ENCODE measurements around the gene GTF2A1. TPM values are rescaled to one million over a fixed set of nuclear protein-coding genes. Genes with fewer than 3 reads are reported as not detected.

The GTF2A1 gene
- total RNA-seq, 1 donor from 2014 or later = 36.4 TPM

GRCh38 chr14:81193924-81194633 lies 26.7 kb downstream of the GTF2A1 start:
- peaks cover 13% of the 10 kb centered on the region for H4K20me1 ChIP-seq (ENCODE audit: insufficient read depth, low read length)
- no peak overlapping the region for H3K9ac ChIP-seq (ENCODE audit: low read length)
- Mint-ChIP-seq H3K27me3 (ENCODE audit: low read depth, unreplicated experiment) (no peaks in the 10 kb centered on the region), H3K4me3 (ENCODE audit: unreplicated experiment) (no peak overlapping the region), H3K36me3 (ENCODE audit: low read depth, unreplicated experiment) (peaks cover 6% of the 10 kb centered on the region), H3K9me3 (ENCODE audit: unreplicated experiment) (no peaks in the 10 kb centered on the region), H3K27ac (ENCODE audit: unreplicated experiment) (no peak overlapping the region), H3K4me1 (ENCODE audit: low read depth, unreplicated experiment) (no peaks in the 10 kb centered on the region)
- H3K27ac ChIP-seq (ENCODE audit: low read depth, low read length) = no peak overlapping the region
- FAIRE-seq (no peak), DNase-seq (ENCODE audit: low read depth) (no peak)
- H3K9me3 ChIP-seq (ENCODE audit: insufficient read depth, low read depth, low read length) = no peaks in the 10 kb centered on the region
- H3K36me3 ChIP-seq (ENCODE audit: insufficient read depth, low read length) = peaks cover 23% of the 10 kb centered on the region
- TF ChIP-seq CTCF (IDR thresholded peaks at IDR 0.05; ENCODE audit: insufficient read depth, low read depth, low read length) (no peak), EZH2 (IDR thresholded peaks at IDR 0.05; ENCODE audit: insufficient read depth, low read length) (no peak)
- H3K4me3 ChIP-seq (ENCODE audit: insufficient read depth, low read depth, low read length) = no peak overlapping the region
- H3K27me3 ChIP-seq (ENCODE audit: insufficient read depth, low read length) = no peaks in the 10 kb centered on the region
- H3K4me1 ChIP-seq (ENCODE audit: insufficient read depth, low read length) = no peaks in the 10 kb centered on the region
- peaks cover 29% of the 10 kb centered on the region for H3K79me2 ChIP-seq (ENCODE audit: insufficient read depth, low read length)
- H2AFZ ChIP-seq (ENCODE audit: low read depth, low read length) = no peak overlapping the region
- H3K4me2 ChIP-seq (ENCODE audit: low read length) = no peak overlapping the region

DNA sequence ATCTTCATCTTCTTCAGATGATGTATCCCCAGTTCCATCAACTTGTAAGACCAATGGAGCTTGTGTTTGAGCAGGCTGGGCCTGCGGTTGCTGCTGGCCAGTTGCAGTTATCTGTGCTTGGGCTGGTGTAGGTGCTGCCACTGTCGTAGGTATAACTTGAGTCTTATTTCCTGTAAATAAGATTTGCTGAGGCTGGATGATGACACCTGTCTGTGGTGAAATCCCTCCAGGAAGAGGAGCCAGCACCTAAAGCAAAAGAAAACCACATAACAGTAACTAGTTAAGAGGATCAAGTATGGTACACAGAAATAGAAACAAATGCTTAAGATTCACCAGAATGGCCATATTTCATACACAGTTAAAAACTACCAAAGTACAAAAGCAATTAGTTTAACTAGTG lies 28.2 kb downstream of the GTF2A1 start:
- no peaks in the 10 kb centered on the region for H3K9me3 Mint-ChIP-seq (ENCODE audit: unreplicated experiment)
- H3K27me3 ChIP-seq (ENCODE audit: insufficient read depth, low read length) = no peaks in the 10 kb centered on the region
- H3K36me3 ChIP-seq (ENCODE audit: insufficient read depth, low read length) = peaks cover 23% of the 10 kb centered on the region
- peaks cover 39% of the 10 kb centered on the region for H3K79me2 ChIP-seq (ENCODE audit: insufficient read depth, low read length)
- H3K4me1 Mint-ChIP-seq (ENCODE audit: low read depth, unreplicated experiment) = no peaks in the 10 kb centered on the region
- no peak overlapping the region for H3K4me3 Mint-ChIP-seq (ENCODE audit: unreplicated experiment)
- H3K27ac ChIP-seq (ENCODE audit: low read depth, low read length) = no peak overlapping the region
- no peaks in the 10 kb centered on the region for H3K4me1 ChIP-seq (ENCODE audit: insufficient read depth, low read length)
- H2AFZ ChIP-seq (ENCODE audit: low read depth, low read length) = no peak overlapping the region
- H3K27me3 Mint-ChIP-seq (ENCODE audit: low read depth, unreplicated experiment) = no peaks in the 10 kb centered on the region
- H3K27ac Mint-ChIP-seq (ENCODE audit: unreplicated experiment) = no peak overlapping the region
- no peaks in the 10 kb centered on the region for H3K9me3 ChIP-seq (ENCODE audit: insufficient read depth, low read depth, low read length)
- TF ChIP-seq CTCF (IDR thresholded peaks at IDR 0.05; ENCODE audit: insufficient read depth, low read depth, low read length) (no peak), EZH2 (IDR thresholded peaks at IDR 0.05; ENCODE audit: insufficient read depth, low read length) (no peak)
- H3K4me3 ChIP-seq (ENCODE audit: insufficient read depth, low read depth, low read length) = no peak overlapping the region
- no peak for DNase-seq (ENCODE audit: low read depth)
- H3K4me2 ChIP-seq (ENCODE audit: low read length) = no peak overlapping the region
- no peak overlapping the region for H3K9ac ChIP-seq (ENCODE audit: low read length)
- H4K20me1 ChIP-seq (ENCODE audit: insufficient read depth, low read length) = peaks cover 22% of the 10 kb centered on the region
- FAIRE-seq = no peak
- H3K36me3 Mint-ChIP-seq (ENCODE audit: low read depth, unreplicated experiment) = peaks cover 6% of the 10 kb centered on the region

DNA sequence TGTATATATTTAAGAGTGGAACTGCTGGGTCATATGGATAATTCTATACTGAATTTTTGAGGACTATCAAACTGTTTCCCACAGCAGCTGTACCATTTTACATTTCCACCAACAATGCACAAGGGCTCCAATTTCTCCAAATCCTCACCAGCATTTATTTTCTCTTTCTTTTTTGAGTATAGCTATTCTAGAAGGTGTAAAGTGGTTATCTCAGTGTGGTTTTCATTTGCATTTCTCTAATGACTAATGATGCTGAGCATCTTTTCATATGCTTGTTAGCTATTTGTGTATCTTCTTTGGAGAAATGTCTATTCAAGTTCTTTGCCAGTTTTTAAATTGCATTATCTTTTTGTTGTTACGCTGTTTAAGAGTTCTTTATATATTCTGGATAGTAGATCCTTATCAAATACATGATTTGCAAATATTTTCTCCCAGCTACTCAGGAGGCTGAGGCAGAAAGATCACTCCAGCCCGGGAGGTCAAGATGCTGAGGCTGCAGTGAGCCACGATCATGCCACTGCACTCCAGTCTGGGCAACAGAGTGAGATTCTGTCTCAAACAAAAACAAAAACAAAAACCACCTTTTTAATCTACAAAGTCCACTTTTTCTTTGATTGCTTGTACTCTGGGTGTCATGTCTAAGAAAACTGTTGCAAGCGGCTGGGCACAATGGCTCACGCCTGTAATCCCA lies 32.8 kb downstream of the GTF2A1 start:
- Mint-ChIP-seq H3K4me3 (ENCODE audit: unreplicated experiment) (no peak overlapping the region), H3K4me1 (ENCODE audit: low read depth, unreplicated experiment) (peaks cover 5% of the 10 kb centered on the region), H3K27me3 (ENCODE audit: low read depth, unreplicated experiment) (no peaks in the 10 kb centered on the region), H3K27ac (ENCODE audit: unreplicated experiment) (no peak overlapping the region), H3K36me3 (ENCODE audit: low read depth, unreplicated experiment) (peaks cover 7% of the 10 kb centered on the region), H3K9me3 (ENCODE audit: unreplicated experiment) (no peaks in the 10 kb centered on the region)
- Histone ChIP-seq H3K36me3 (ENCODE audit: insufficient read depth, low read length) (peaks cover 27% of the 10 kb centered on the region), H3K9me3 (ENCODE audit: insufficient read depth, low read depth, low read length) (no peaks in the 10 kb centered on the region), H3K27ac (ENCODE audit: low read depth, low read length) (no peak overlapping the region), H3K4me2 (ENCODE audit: low read length) (no peak overlapping the region), H4K20me1 (ENCODE audit: insufficient read depth, low read length) (peaks cover 22% of the 10 kb centered on the region), H3K27me3 (ENCODE audit: insufficient read depth, low read length) (no peaks in the 10 kb centered on the region), H3K79me2 (ENCODE audit: insufficient read depth, low read length) (peaks cover 59% of the 10 kb centered on the region), H3K9ac (ENCODE audit: low read length) (no peak overlapping the region), H2AFZ (ENCODE audit: low read depth, low read length) (no peak overlapping the region), H3K4me3 (ENCODE audit: insufficient read depth, low read depth, low read length) (no peak overlapping the region), H3K4me1 (ENCODE audit: insufficient read depth, low read length) (no peaks in the 10 kb centered on the region)
- DNase-seq (ENCODE audit: low read depth) = no peak
- FAIRE-seq = no peak
- no peak for TF ChIP-seq EZH2 (IDR thresholded peaks at IDR 0.05; ENCODE audit: insufficient read depth, low read length)
- TF ChIP-seq CTCF (IDR thresholded peaks at IDR 0.05; ENCODE audit: insufficient read depth, low read depth, low read length) = no peak

Data from astrocyte (in vitro differentiated cells and primary cell).